GM23338 (cell line): Measurements from ENCODE around the gene CPSF4. TPM values are rescaled to one million over a fixed set of nuclear protein-coding genes. Genes with fewer than 3 reads are reported as not detected.

Experiments
- ATAC-seq: fragments of 200-7000 bp; cut with Tn5 transposase; 3 replicates; pipeline ENCODE4 v1.9.1; 2020
- DNase-seq: peaks from one replicate; pipeline ENCODE4 v3.0.0-alpha.2; 2015; ENCODE audit warnings: low spot score
- H2AFZ ChIP-seq: fragments of 200-600 bp; sonication (generic); 2 replicates; pipeline ENCODE4 v1.8.0; 2016; ENCODE audit warnings: antibody characterized with exemption, mild to moderate bottlenecking, moderate library complexity
- H3F3A ChIP-seq: fragments of 200-600 bp; sonication (generic); replicated peaks from 2 replicates; pipeline ENCODE4 v1.8.0; 2017; ENCODE audit warnings: antibody characterized with exemption, mixed run types, low read depth
- H3K27ac ChIP-seq: fragments of 200-600 bp; sonication (generic); 2 replicates; pipeline ENCODE4 v1.6.1; 2016; ENCODE audit warnings: low read depth
- H3K27me3 ChIP-seq: fragments of 200-600 bp; sonication (generic); 2 replicates; pipeline ENCODE4 v1.8.0; 2016; ENCODE audit warnings: mild to moderate bottlenecking, mixed run types, moderate library complexity; ENCODE audit not compliant: insufficient read depth
- H3K36me3 ChIP-seq: fragments of 200-600 bp; sonication (generic); 2 replicates; pipeline ENCODE4 v1.8.0; 2016; ENCODE audit warnings: mild to moderate bottlenecking; ENCODE audit not compliant: insufficient read depth
- H3K4me1 ChIP-seq: fragments of 200-600 bp; sonication (generic); 2 replicates; pipeline ENCODE4 v1.8.0; 2016; ENCODE audit warnings: mild to moderate bottlenecking, moderate library complexity; ENCODE audit not compliant: insufficient read depth
- H3K4me2 ChIP-seq: fragments of 200-600 bp; sonication (generic); 2 replicates; pipeline ENCODE4 v1.7.1; 2017; ENCODE audit warnings: mixed run types
- H3K4me3 ChIP-seq: fragments of 200-600 bp; sonication (generic); 2 replicates; pipeline ENCODE4 v1.6.1; 2016; ENCODE audit warnings: mixed run types
- H3K79me2 ChIP-seq: fragments of 200-600 bp; sonication (generic); replicated peaks from 2 replicates; pipeline ENCODE4 v1.8.0; 2017; ENCODE audit warnings: mild to moderate bottlenecking; ENCODE audit not compliant: insufficient read depth
- H3K9me2 ChIP-seq: fragments of 200-600 bp; sonication (generic); 2 replicates; pipeline ENCODE4 v1.8.0; 2017; ENCODE audit not compliant: insufficient read depth
- H4K20me1 ChIP-seq: fragments of 200-600 bp; sonication (generic); replicated peaks from 2 replicates; pipeline ENCODE4 v1.8.0; 2017; ENCODE audit warnings: mild to moderate bottlenecking; ENCODE audit not compliant: insufficient read depth
- H3K27ac Mint-ChIP-seq: 2 replicates; pipeline ENCODE4 v1.8.0; 2020; ENCODE audit warnings: inconsistent platforms, mild to moderate bottlenecking, moderate library complexity, mixed read lengths
- H3K27me3 Mint-ChIP-seq: 3 replicates; pipeline ENCODE4 v1.8.0; 2022; ENCODE audit warnings: low read depth, mild to moderate bottlenecking, moderate library complexity, mixed read lengths, inconsistent platforms; ENCODE audit not compliant: insufficient read depth, poor library complexity
- H3K36me3 Mint-ChIP-seq: 3 replicates; pipeline ENCODE4 v1.8.0; 2021; ENCODE audit warnings: low read depth, mild to moderate bottlenecking, inconsistent platforms, moderate library complexity, mixed read lengths
- H3K4me1 Mint-ChIP-seq: 3 replicates; pipeline ENCODE4 v1.8.0; 2020; ENCODE audit warnings: mild to moderate bottlenecking, inconsistent platforms, mixed read lengths
- H3K4me3 Mint-ChIP-seq: 3 replicates; pipeline ENCODE4 v1.8.0; 2021; ENCODE audit warnings: moderate library complexity, mild to moderate bottlenecking, inconsistent platforms, mixed read lengths
- H3K9me3 Mint-ChIP-seq: 3 replicates; pipeline ENCODE4 v1.8.0; 2020; ENCODE audit warnings: moderate library complexity, mild to moderate bottlenecking, inconsistent platforms, mixed read lengths
- CREB1 ChIP-seq: fragments of 250-450 bp; sonication (Bioruptor Pico); IDR thresholded peaks from 2 replicates; pipeline ENCODE4 v1.5.0; 2020; ENCODE audit warnings: low read depth, mild to moderate bottlenecking, moderate library complexity
- EZH2 ChIP-seq: fragments of 200-600 bp; sonication (generic); IDR thresholded peaks from one replicate; pipeline ENCODE4 v1.8.0; 2017; ENCODE audit warnings: antibody characterized with exemption, mild to moderate bottlenecking, low read depth; ENCODE audit not compliant: unreplicated experiment
- EZH2phosphoT487 ChIP-seq: fragments of 200-600 bp; sonication (generic); IDR thresholded peaks from one replicate; pipeline ENCODE4 v1.8.1; 2018; ENCODE audit warnings: antibody characterized with exemption; ENCODE audit not compliant: unreplicated experiment
- JUNB ChIP-seq: IDR thresholded peaks from one replicate; pipeline ENCODE4 v1.6.1; 2016; ENCODE audit warnings: antibody characterized with exemption; ENCODE audit not compliant: unreplicated experiment
- NANOG ChIP-seq: IDR thresholded peaks from 2 replicates; pipeline ENCODE4 v1.6.1; 2016; ENCODE audit warnings: antibody characterized with exemption, borderline replicate concordance
- POLR2AphosphoS5 ChIP-seq: IDR thresholded peaks from 2 replicates; pipeline ENCODE4 v1.6.1; 2016; ENCODE audit warnings: antibody characterized with exemption, low read depth
- STAT1 ChIP-seq: IDR thresholded peaks from one replicate; pipeline ENCODE4 v1.6.1; 2016; ENCODE audit warnings: antibody characterized with exemption; ENCODE audit not compliant: unreplicated experiment
- ZNF114 ChIP-seq: fragments of 250-450 bp; sonication (Bioruptor Pico); IDR thresholded peaks from 2 replicates; pipeline ENCODE4 v1.5.0; 2020; ENCODE audit warnings: mild to moderate bottlenecking, moderate library complexity
- polyA plus RNA-seq: library from polyadenylated mRNA; unstranded; fragments of >200 nt; fragmentation: Nextera tagmentation; extraction: Ambion mirVana; gene quantifications from 2 replicates; pipeline ENCODE4 v1.2.1, GENCODE V29; 2016
- total RNA-seq: library from RNA; depleted of rRNA; stranded (reverse); fragments of >200 nt; shearing (Covaris generic); gene quantifications from 2 replicates; pipeline ENCODE4 v1.2.3, GENCODE V29; 2014
- TF ChIP-seq, protein P1 (sequence below): IDR thresholded peaks from 2 replicates; pipeline ENCODE4 v1.6.1; 2016; ENCODE audit warnings: antibody characterized with exemption
- TF ChIP-seq, protein P2 (sequence below): IDR thresholded peaks from one replicate; pipeline ENCODE4 v1.6.1; 2018; ENCODE audit warnings: antibody characterized with exemption; ENCODE audit not compliant: unreplicated experiment
- TF ChIP-seq, protein P3 (sequence below), 2 experiments: fragments of 200-600 bp in 1 of 2; sonication (generic) in 1 of 2; conservative IDR thresholded peaks; 2 replicates each; pipeline versions ENCODE4 v1.5.1 to v1.6.1; 2016 to 2017; ENCODE audit warnings: antibody characterized with exemption in 2 of 2, low read depth in 2 of 2, mild to moderate bottlenecking in 2 of 2, moderate library complexity in 1 of 2

Gene CPSF4
- total and polyA plus RNA-seq, 2 experiments from 2014 or later, result 34.3 to 93.2 TPM

DNA sequence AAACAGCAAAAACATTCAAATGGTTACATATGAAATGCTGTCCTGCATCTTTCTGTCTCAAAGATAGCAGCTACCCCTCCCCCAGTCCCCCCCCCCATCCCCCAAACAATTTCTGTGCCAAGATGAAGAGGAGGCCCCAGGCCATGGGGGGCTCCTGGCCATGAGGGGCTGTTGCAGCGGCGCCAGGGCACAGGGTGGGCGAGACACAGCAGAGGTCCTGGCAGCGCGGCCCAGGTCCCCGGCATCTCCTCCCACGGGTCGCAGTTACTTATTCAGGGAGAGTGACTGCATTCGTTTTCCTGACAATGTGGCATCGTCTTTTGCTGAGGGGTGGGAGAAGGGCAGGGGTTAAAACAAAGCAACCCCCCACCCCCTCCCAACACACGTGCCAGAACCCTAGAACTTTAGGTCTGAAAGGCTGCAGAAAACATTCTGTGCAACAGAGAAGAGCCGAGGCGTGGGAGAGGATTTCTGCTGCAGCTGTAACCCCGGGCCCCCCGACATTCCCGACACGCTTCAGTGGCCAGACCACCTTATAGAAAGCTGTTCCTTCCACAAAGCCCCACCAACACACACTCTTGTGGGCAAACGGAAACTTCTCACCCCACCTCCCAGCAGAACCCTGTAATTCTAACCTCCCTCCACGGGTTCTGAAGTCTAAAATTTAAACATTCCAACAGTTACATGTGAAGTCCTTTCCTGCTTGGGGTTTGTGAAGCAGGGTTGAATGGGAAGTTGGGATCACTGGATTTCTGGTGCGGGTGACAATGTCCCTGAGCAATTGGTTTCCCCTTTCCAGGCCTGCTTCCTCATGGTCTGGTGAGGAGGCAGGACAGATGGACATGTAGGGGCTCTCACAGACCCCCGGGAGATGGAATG is 42.1 kb upstream of the CPSF4 start:
- Histone ChIP-seq H3K36me3 (peaks cover 29% of the 10 kb centered on the region), H3K4me2 (no peak overlapping the region), H3F3A (peaks cover 43% of the 10 kb centered on the region), H3K4me1 (peaks cover 5% of the 10 kb centered on the region; the same call in 1 of the 2 replicates), H3K79me2 (no peaks in the 10 kb centered on the region), H3K4me3 (no peak overlapping the region), H3K9me2 (no peaks in the 10 kb centered on the region), H2AFZ (no peak overlapping the region), H4K20me1 (peaks cover 30% of the 10 kb centered on the region), H3K27ac (peak overlapping the region; percentile 63), H3K27me3 (no peaks in the 10 kb centered on the region)
- Mint-ChIP-seq H3K9me3 (no peaks in the 10 kb centered on the region), H3K27ac (no peak overlapping the region), H3K4me1 (peaks cover 16% of the 10 kb centered on the region), H3K36me3 (peaks cover 71% of the 10 kb centered on the region), H3K4me3 (no peak overlapping the region), H3K27me3 (peaks cover 44% of the 10 kb centered on the region)
- no peak for DNase-seq
- ATAC-seq, result no peak
- TF ChIP-seq JUNB (no peak), POLR2AphosphoS5 (peak; percentile 12; the same call in 1 of the 2 replicates), NANOG (no peak), EZH2phosphoT487 (no peak), ZNF114 (no peak)
- TF ChIP-seq, protein P1, sequence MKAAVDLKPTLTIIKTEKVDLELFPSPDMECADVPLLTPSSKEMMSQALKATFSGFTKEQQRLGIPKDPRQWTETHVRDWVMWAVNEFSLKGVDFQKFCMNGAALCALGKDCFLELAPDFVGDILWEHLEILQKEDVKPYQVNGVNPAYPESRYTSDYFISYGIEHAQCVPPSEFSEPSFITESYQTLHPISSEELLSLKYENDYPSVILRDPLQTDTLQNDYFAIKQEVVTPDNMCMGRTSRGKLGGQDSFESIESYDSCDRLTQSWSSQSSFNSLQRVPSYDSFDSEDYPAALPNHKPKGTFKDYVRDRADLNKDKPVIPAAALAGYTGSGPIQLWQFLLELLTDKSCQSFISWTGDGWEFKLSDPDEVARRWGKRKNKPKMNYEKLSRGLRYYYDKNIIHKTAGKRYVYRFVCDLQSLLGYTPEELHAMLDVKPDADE, result no peak
- TF ChIP-seq, protein P2, sequence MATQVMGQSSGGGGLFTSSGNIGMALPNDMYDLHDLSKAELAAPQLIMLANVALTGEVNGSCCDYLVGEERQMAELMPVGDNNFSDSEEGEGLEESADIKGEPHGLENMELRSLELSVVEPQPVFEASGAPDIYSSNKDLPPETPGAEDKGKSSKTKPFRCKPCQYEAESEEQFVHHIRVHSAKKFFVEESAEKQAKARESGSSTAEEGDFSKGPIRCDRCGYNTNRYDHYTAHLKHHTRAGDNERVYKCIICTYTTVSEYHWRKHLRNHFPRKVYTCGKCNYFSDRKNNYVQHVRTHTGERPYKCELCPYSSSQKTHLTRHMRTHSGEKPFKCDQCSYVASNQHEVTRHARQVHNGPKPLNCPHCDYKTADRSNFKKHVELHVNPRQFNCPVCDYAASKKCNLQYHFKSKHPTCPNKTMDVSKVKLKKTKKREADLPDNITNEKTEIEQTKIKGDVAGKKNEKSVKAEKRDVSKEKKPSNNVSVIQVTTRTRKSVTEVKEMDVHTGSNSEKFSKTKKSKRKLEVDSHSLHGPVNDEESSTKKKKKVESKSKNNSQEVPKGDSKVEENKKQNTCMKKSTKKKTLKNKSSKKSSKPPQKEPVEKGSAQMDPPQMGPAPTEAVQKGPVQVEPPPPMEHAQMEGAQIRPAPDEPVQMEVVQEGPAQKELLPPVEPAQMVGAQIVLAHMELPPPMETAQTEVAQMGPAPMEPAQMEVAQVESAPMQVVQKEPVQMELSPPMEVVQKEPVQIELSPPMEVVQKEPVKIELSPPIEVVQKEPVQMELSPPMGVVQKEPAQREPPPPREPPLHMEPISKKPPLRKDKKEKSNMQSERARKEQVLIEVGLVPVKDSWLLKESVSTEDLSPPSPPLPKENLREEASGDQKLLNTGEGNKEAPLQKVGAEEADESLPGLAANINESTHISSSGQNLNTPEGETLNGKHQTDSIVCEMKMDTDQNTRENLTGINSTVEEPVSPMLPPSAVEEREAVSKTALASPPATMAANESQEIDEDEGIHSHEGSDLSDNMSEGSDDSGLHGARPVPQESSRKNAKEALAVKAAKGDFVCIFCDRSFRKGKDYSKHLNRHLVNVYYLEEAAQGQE, result no peak

GRCh38 chr7:99397297-99397983 is 41.3 kb upstream of the CPSF4 start:
- Histone ChIP-seq H3K27me3 (no peaks in the 10 kb centered on the region), H3F3A (peaks cover 36% of the 10 kb centered on the region), H3K36me3 (peaks cover 31% of the 10 kb centered on the region), H3K27ac (peak overlapping the region; percentile 63; the same call in 1 of the 2 replicates), H3K4me2 (no peak overlapping the region), H4K20me1 (peaks cover 30% of the 10 kb centered on the region), H3K9me2 (no peaks in the 10 kb centered on the region), H3K4me1 (peaks cover 5% of the 10 kb centered on the region; the same call in 1 of the 2 replicates), H3K79me2 (no peaks in the 10 kb centered on the region), H3K4me3 (no peak overlapping the region), H2AFZ (no peak overlapping the region)
- peaks cover 44% of the 10 kb centered on the region for H3K27me3 Mint-ChIP-seq
- no peak for DNase-seq
- no peak overlapping the region; the same call in 2 of the 3 replicates for H3K4me3 Mint-ChIP-seq
- peaks cover 78% of the 10 kb centered on the region for H3K36me3 Mint-ChIP-seq
- no peak for ATAC-seq
- no peaks in the 10 kb centered on the region for H3K9me3 Mint-ChIP-seq
- peaks cover 14% of the 10 kb centered on the region for H3K4me1 Mint-ChIP-seq
- H3K27ac Mint-ChIP-seq, result no peak overlapping the region
- TF ChIP-seq POLR2AphosphoS5 (no peak), EZH2 (no peak), NANOG (no peak), STAT1 (no peak), ZNF114 (no peak), CREB1 (CRISPR knock-in tag) (no peak)
- TF ChIP-seq, protein P3, sequence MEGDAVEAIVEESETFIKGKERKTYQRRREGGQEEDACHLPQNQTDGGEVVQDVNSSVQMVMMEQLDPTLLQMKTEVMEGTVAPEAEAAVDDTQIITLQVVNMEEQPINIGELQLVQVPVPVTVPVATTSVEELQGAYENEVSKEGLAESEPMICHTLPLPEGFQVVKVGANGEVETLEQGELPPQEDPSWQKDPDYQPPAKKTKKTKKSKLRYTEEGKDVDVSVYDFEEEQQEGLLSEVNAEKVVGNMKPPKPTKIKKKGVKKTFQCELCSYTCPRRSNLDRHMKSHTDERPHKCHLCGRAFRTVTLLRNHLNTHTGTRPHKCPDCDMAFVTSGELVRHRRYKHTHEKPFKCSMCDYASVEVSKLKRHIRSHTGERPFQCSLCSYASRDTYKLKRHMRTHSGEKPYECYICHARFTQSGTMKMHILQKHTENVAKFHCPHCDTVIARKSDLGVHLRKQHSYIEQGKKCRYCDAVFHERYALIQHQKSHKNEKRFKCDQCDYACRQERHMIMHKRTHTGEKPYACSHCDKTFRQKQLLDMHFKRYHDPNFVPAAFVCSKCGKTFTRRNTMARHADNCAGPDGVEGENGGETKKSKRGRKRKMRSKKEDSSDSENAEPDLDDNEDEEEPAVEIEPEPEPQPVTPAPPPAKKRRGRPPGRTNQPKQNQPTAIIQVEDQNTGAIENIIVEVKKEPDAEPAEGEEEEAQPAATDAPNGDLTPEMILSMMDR (conservative IDR thresholded peaks at IDR 0.05; ENCODE audit: low read depth in 2 of 2), result no peak
- TF ChIP-seq, protein P2, result no peak
